GF-D8 (cell line): ENCODE results near the gene STAT4.

Experiments
- DNase-seq: peaks from one replicate; lab custom pipeline; 2025; lab: John Stamatoyannopoulos, UW

Gene STAT4

DNA sequence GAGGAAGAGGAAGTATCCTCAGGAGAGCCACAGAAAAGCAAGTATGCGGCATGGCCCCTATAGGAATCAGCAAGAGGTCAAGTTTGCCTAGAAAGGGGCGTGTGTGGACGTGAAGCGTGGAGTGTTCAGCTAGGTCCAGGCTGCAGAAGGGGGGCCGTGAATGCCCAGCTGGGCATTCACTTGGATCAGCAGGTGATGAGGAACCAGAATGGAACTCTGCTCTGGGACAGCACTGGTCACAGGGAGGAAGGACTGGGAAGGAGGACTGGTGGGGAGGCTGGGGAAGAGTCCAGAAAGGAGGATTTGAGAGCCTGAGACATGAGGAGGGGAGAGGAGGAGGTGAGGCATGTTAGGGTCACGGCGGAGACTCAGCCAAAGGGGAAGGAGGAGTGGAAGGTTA is 156.6 kb downstream of the STAT4 start:
- DNase-seq, result no peak

DNA sequence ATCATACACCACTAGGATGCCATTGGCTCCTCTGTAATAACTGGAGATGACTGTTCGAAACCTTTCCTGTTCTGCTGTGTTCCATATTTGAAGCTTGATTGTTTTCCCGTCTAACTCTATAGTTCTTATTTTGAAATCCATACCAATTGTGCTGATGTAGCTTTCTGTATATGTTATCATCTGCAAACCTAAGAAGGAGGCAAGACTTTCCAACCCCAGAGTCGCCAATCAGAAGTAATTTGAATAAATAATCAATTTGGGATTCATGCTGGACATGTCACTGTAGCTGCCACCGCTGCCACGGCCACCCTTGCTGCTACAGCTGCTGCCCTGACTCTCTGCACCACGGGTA is 157.5 kb downstream of the STAT4 start:
- no peak for DNase-seq

DNA sequence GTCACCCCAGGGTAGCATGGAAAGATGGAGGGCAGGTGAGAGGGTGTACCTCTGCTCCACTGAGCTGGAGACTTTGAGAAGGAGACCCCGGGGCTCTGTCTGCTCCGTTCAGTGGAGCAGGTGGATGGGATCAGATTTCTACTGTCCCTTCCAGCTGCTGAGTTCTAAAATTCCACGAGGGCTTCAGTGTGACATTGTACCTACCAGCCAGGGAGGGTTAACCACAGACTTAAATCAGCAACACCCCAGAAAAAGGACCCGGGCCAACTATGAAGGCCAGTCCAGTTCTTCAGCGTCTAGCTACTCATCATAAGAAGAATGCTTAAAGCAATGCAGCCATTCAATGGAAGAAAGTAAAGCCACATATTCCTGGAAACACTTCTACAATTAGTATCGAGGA is 160.7 kb downstream of the STAT4 start:
- DNase-seq, result no peak

DNA sequence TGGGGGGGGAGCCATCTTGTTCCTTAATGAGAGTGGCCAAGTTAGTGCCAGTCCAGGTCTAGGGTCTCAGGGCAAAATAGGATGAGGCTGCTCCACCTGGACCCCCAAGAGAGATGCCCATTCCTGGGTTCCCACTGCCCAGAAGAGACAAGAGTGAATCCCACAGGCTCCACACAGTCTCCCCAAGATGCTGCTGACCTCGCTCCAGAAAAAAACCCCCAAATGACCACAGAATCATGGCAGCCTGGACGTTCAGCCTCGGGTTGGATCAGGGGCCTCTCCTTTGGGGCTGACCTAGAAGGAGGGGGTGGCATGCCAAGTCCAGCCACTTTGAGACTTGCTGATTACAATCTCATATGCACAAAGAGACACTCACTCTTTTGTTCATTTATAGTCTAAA is 161.9 kb downstream of the STAT4 start:
- no peak for DNase-seq

DNA sequence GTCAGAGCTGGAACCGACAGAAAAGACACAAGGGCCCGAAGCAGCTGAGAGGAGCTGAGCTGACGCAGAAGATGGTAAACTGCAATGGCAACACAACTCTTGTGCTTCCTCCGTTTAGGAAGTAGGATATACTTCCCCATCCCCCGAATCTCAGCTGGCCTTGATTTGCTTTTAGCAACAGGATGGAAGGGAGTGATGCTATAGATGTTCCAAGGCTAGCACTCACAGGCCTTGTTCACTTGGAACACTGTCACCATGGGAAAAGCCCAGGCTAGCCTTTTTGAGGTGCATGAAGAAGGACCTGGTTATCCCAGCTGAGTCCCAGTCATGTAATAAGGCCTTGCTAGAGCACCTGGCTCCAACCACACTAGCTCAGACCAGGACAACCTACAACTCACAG is 162.9 kb downstream of the STAT4 start:
- no peak for DNase-seq

DNA sequence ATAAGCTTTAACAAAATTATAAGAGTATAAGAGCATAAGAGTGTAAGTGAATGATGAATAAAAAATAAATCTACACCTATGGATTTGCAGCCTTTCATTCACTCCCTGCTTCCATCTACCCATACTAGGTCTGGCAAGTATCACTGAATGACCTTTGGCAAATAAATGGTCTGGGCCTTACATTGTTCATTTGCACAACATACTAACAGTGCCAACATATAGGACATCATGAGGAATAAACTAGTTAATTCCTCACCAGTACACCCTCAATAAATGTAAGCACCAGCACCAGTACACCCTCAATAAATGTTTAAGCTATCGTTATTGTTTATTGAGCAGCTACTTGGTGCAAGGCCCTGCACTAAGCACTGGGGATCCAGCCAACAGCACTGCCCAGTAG is 163.7 kb downstream of the STAT4 start:
- DNase-seq, result no peak

DNA sequence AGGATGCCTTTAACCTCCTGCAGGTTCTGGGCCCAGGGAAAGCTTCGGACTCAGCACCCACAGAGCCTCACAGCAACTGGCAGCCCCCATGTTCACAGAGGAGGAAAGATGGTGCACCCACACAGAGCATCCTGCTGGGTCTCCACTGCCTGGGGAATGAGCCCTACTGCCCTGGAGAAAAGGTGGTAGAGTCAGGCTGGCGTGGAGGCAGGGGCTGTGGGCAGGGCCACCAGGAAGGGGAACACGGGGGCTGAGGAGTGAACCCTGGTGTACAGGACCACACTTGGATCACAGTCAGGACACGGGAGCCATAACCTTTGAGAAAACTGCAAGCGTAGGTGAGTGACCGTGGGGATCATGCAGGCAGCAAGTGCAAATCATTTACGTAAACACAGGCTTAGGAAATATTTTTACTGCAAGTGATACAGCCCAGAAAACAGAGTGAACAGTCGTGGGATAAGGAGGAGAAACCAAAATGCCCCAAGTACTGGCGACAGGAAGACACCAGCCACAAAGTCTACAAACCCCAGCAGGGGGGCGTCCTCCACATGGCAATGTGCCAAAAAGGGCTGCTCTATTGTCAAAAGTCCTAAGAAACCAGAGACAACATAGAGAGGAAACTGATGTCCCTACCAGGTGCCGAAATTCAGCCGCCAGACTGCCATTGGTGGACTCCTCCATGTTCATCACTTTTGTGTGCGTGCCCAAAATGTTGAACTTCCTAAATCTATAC is 164.4 kb downstream of the STAT4 start:
- no peak for DNase-seq

DNA sequence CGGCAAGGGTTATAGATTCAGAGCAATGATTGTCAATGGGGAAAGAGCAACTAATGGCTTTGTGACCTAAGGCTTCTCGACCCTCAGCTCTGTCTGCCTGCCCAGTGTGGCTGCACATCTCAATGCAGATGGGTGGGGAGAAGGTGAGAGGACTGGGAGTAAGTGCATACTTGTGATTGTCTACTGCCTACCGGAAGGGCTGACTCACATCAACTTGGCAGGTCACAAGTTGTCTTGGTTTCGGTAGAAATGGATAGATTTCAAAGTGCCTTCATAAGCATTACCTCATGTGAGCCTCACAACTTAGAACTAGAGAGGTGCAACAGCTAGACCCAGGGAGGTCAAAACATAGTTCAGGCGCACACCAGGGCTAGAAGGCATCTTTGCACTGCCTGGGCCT is 166.2 kb downstream of the STAT4 start:
- no peak for DNase-seq

DNA sequence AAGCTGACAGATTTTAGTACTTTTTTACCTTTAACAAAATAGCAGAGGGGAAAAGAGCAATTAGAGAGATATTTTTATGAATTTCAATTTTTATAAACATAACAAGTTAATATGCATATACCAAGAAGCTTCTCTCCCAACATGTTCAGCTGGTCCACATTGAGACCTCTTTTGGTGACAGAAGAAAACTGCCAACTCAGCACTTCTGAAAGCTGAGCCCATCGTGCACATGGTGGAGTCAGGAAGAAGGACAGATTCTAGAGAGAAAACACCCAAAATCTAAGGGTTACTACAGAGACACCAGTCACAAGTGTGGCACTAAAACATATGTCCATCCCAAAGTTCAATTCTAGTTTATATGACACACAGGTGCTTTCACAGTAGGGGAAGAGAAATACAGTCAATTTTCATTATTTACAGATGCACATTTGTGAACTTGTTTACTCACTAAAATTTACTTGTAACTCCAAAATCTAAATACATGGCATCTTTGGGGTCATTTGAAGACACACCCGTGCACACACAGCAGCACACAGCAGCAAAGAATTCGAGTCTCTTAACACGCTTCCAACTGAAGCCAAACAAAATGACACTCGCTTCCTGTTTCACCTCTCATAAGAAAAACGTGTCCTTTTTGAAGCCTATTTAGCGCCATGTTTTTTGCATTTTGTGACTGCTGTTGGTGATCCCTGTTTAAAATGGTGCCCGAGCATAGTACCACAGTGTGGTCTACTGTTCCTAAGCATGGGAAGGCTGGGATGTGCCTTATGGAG is 168.3 kb downstream of the STAT4 start:
- no peak for DNase-seq

DNA sequence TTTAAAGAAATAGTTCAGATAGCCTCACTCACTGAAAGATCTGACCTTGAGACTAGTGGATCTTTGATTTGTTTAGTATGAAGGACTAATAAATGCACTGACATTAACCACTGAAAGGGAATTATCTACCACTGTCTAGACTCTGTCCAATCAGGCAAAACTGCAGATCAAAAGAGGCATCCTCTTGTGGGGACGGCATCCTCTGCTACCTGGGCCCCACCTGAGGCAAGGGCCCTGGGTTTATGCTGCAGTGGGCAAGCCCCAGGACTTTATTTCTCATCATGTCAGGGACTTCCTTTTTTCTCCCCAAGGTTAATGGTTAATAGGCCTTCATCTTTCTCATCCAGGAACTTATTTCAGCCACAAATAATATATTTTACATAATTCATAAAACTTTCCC is 169.1 kb downstream of the STAT4 start:
- no peak for DNase-seq

DNA sequence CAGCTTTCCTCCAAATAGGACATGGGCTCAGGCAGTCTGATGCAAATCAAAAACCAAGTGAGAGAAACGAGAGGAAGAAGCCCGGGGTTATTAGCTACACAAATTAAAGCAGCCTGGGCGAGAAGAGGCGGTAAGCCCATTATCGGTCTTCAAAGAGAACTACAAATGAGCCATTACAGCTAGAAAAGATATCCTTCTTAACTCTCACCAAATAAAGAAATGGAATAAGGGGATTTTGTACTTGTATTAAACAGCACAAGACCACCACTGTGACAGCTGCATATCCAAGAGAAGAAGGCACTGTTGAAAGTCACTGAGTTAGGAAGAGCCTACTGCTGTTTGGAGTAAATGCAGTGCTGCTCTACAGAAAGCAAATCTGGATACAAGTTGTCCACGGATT is 169.5 kb downstream of the STAT4 start:
- no peak for DNase-seq

DNA sequence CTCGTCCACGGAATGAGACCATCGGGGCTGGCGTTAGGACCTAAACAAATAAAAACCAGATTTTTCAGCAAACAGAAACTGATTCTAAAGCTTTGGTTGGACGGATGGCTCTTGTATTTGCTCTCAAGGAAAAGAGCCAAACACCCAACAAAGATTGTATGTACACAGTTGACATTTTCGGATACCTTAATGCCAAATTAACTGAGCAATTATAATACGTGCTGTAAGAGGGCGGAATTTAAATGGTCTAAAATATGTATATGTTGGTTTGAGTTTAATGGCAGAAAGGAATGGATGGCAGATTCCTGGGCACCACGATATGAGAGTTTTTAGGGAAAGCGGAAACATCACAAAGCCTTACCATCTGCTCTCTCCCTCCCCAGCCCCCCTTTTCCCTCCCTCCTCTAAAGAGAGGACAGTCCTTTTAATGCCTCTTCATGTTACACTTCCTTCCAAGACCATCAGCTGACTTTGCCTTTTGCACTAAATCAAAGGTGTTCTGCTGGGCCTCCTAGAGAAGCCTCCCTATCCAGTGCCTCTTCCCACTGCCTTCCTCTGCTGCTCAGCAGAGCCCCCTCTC is 170.1 kb downstream of the STAT4 start:
- no peak for DNase-seq

DNA sequence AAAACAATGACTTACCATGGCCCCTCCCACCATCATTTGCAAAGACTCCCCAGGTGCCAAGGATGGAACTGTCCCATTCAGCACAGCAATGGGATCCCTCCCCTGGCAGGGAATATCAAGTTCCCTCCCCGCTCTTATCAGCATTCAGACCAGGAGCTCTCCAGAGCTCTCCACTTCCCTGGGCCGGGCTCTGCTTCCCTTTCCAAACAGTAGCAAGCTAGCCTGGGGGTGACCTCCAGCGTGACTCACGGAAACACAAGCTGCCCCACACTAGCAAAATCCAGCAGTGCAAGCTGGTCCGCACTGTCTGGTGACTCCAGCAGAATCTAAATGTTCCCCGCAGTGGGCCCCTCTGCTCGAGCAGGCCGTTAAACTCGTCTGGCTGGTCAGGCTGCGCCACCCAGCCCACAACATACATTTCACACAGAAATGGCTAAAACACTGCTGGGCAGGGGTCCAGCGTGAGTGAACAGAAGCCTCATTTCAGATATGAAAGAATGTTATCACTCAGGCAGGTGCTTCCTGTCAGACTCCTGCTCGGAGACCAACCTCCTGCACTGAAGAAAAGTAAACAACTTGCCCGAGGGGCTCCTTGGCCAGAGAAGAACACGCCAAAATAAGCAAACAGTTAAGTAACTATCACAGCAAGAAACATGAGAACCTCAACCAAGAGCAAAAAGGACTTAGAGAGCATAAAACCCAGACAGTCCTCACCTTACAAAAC is 170.7 kb downstream of the STAT4 start:
- DNase-seq, result peak; percentile 13
